DND-41 (cell line): Measurements from ENCODE around the gene LAD1.

Experiments used
- ATAC-seq: fragments of 200-7000 bp; cut with Tn5 transposase; 3 replicates; pipeline ENCODE4 v1.9.1; 2021; ENCODE audit warnings: low read depth; ENCODE audit not compliant: insufficient read depth
- DNase-seq: peaks from one replicate; pipeline ENCODE4 v3.0.0-alpha.2; 2020
- H2AFZ ChIP-seq: 2 replicates; pipeline ENCODE4 v1.6.0; 2012; ENCODE audit warnings: low read depth, low read length
- H3K27ac ChIP-seq: 2 replicates; pipeline ENCODE4 v1.5.1; 2012; ENCODE audit warnings: low read length, inconsistent platforms
- H3K27me3 ChIP-seq: fragments of 200-600 bp; sonication (generic); 2 replicates; pipeline ENCODE4 v1.6.0; 2012; ENCODE audit warnings: low read length, mild to moderate bottlenecking, inconsistent platforms; ENCODE audit not compliant: insufficient read depth, poor library complexity
- H3K36me3 ChIP-seq: 2 replicates; pipeline ENCODE4 v1.5.1; 2012; ENCODE audit warnings: low read length, inconsistent platforms; ENCODE audit not compliant: insufficient read depth
- H3K4me1 ChIP-seq: 2 replicates; pipeline ENCODE4 v1.5.1; 2012; ENCODE audit warnings: mild to moderate bottlenecking, low read length; ENCODE audit not compliant: insufficient read depth
- H3K4me2 ChIP-seq: 2 replicates; pipeline ENCODE4 v1.6.0; 2012; ENCODE audit warnings: mild to moderate bottlenecking, moderate library complexity, low read length, inconsistent platforms; ENCODE audit not compliant: insufficient read depth
- H3K4me3 ChIP-seq, 2 experiments: fragments of 200-600 bp in 1 of 2; shearing (Covaris generic) in 1 of 2; 2 replicates each; pipeline ENCODE4 v1.5.1; 2012 to 2016; ENCODE audit warnings: inconsistent platforms in 2 of 2, low read length in 2 of 2, mild to moderate bottlenecking in 2 of 2, low read depth in 1 of 2, moderate library complexity in 1 of 2
- H3K79me2 ChIP-seq: 2 replicates; pipeline ENCODE4 v1.6.0; 2012; ENCODE audit warnings: low read length, inconsistent platforms; ENCODE audit not compliant: insufficient read depth
- H3K9ac ChIP-seq: 2 replicates; pipeline ENCODE4 v1.6.0; 2012; ENCODE audit warnings: low read depth, mild to moderate bottlenecking, inconsistent platforms, low read length, moderate library complexity
- H3K9me3 ChIP-seq: 2 replicates; pipeline ENCODE4 v1.5.1; 2012; ENCODE audit warnings: low read length, moderate library complexity, mild to moderate bottlenecking, inconsistent platforms; ENCODE audit not compliant: insufficient read depth, severe bottlenecking
- H4K20me1 ChIP-seq: 2 replicates; pipeline ENCODE4 v1.6.0; 2012; ENCODE audit warnings: low read length; ENCODE audit not compliant: insufficient read depth
- CTCF ChIP-seq: IDR thresholded peaks from 2 replicates; pipeline ENCODE4 v1.5.1; 2012; ENCODE audit warnings: borderline replicate concordance, low read length, moderate library complexity, mild to moderate bottlenecking; ENCODE audit not compliant: poor library complexity, severe bottlenecking; ENCODE audit errors: extremely low read depth
- EZH2 ChIP-seq: IDR thresholded peaks from 3 replicates; pipeline ENCODE4 v1.6.1; 2012; ENCODE audit warnings: borderline replicate concordance, low read depth, mild to moderate bottlenecking, moderate library complexity, low read length, inconsistent platforms; ENCODE audit not compliant: severe bottlenecking

Gene LAD1

GRCh38 chr1:201378804-201379203 is 20.3 kb downstream of the LAD1 start:
- Histone ChIP-seq H3K4me2 (no peak overlapping the region), H3K4me1 (no peaks in the 10 kb centered on the region), H2AFZ (no peak overlapping the region), H3K36me3 (no peaks in the 10 kb centered on the region), H4K20me1 (peaks cover 7% of the 10 kb centered on the region; the same call in 1 of the 2 replicates), H3K79me2 (no peaks in the 10 kb centered on the region), H3K4me3 (no peak overlapping the region), H3K9me3 (no peaks in the 10 kb centered on the region), H3K9ac (no peak overlapping the region), H3K27me3 (peaks cover 32% of the 10 kb centered on the region), H3K27ac (no peak overlapping the region)
- TF ChIP-seq CTCF (no peak), EZH2 (no peak)
- ATAC-seq (no peak), DNase-seq (no peak)

GRCh38 chr1:201377611-201378092 is 21.5 kb downstream of the LAD1 start, which contains the start of gene TNNT2:
TNNT2 (minus strand) TSS chr1:201377680; CDS start chr1:201373254, 4,426 bp downstream.
- DNase-seq (no peak), ATAC-seq (no peak)
- Histone ChIP-seq H2AFZ (no peak within 1 kb of the TSS), H4K20me1 (peaks cover 7% of the 10 kb centered on the region; the same call in 1 of the 2 replicates), H3K36me3 (no peaks in the 10 kb centered on the region), H3K4me3 (no peak within 1 kb of the TSS), H3K4me2 (no peak within 1 kb of the TSS), H3K79me2 (no peaks in the 10 kb centered on the region), H3K9ac (no peak within 1 kb of the TSS), H3K4me1 (no peaks in the 10 kb centered on the region), H3K27me3 (peaks cover 35% of the 10 kb centered on the region), H3K9me3 (no peaks in the 10 kb centered on the region), H3K27ac (no peak within 1 kb of the TSS)
- TF ChIP-seq CTCF = no peak
- no peak for TF ChIP-seq EZH2

GRCh38 chr1:201376464-201377374 is 22.4 kb downstream of the LAD1 start:
- Histone ChIP-seq H3K79me2 (no peaks in the 10 kb centered on the region), H3K27ac (no peak overlapping the region), H3K4me1 (no peaks in the 10 kb centered on the region), H4K20me1 (peaks cover 7% of the 10 kb centered on the region; the same call in 1 of the 2 replicates), H3K4me3 (no peak overlapping the region), H3K4me2 (no peak overlapping the region), H3K9ac (no peak overlapping the region), H3K9me3 (no peaks in the 10 kb centered on the region), H2AFZ (no peak overlapping the region), H3K36me3 (no peaks in the 10 kb centered on the region), H3K27me3 (peaks cover 35% of the 10 kb centered on the region)
- ATAC-seq (0 out of 3 replicates have a peak, but pooled peaks have one; percentile 45), DNase-seq (no peak)
- TF ChIP-seq EZH2 (no peak), CTCF (peak; percentile 37)
